Cardiac ventricle fibroblast (primary cell): Measurements from ENCODE around the gene ASAP2. TPM values are rescaled to one million over a fixed set of nuclear protein-coding genes. Genes with fewer than 3 reads are reported as not detected.

Experiments used
- total RNA-seq: library from RNA; depleted of rRNA; stranded (reverse); fragments of >200 nt; gene quantifications from 2 replicates; pipeline ENCODE4 v1.2.3, GENCODE V29; 2015

ASAP2 gene
- 16.5 and 20.6 TPM in 2 replicates for total RNA-seq

DNA sequence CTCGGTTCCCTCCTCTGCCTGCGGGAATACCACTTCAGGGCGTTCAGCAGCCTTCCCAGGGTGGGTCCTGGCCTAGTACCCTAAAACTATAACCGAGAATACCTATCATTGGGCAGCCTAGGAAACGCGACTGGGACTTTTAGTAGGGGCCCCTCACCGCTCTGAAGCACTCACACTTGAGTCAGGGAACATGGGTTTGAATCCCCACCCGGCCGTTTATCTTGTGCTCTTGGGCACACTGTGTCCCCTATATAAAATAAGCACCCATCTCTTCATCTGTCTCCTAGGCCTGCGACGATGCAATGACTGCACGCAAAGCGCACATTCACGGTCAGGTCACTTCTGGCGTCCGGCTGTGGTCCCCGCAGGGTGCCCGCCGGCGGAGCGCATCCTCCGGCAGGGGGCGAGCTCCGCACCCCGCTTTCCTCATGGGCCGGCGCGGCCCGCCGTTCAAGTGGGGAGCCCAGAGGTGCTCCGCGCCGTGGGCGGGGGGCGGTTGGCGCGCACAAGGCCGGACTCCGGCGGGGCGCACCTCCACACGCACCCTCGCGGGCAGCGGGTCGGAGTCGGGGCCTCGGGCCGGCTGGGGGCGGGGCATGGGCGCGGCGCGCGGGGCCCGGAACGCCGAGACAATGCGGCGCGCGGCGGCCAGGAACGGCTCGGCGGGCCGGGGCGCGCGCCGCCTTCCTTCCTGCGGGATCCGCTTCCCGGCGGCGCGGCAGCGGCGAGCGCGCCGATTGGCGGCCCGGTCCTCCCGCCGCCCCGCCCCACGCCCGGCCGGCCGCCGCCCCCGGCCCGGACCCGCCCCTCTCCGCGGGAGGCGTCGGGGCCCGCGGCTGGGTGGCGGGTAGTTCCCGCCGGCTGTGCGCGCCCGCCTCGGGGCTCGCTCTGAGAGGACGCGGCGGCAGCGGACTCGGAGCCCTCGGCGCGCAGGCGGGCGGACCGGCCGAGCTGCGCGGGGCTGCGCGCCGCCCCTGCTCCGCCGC, at the start of gene ASAP2:
Gene ASAP2, plus strand, starts transcription at position 850 of the 986 bp plus-strand sequence. CDS start 293 bp downstream, outside the sequence.

DNA sequence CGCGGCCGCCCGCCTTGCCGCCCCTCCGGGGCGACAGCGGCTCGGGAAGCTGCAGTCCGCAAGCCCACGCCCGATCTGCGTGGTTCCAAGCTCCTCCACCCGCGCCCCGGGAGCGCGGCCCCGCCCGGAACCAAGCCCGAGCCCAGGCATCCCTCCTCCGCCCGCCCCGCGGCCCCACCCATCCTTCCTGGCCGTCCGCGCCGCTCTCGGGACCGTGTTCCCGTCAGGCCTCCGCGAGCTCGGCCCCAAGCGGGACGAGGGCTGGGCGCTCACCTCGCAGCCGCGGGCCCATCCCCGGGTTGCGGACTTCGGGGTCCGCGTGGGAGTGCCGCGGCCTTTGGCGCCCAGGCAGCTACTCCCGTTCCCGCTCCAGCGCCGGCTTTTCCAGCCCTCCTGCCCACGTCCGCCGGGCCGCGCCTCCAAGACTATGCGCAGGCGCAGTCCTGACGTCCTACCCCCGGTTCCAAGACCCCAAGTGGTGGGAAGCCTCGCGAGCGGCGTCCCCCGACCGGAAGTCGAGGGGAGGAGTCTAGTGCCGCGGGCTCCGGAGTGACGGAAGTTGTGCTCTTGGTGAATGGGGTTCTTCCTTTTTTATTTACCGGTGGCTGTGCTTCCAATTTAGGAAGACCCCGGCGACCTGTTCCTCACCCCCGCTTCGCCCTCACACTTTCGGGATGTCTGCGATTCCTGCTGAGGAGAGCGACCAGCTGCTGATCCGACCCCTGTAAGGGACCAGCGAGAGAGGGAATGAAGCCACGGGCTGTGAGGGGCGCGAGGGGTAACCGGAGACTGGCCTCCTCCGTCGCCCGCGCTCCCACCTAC, 216.7 kb downstream of the ASAP2 start, which contains the start of the genes CPSF3 and ITGB1BP1:
Gene CPSF3, plus strand, starts transcription at position 555 of the 822 bp plus-strand sequence. Its CDS starts 120 bp downstream, at position 675.
Gene ITGB1BP1, minus strand, starts transcription at position 429 of the 822 bp plus-strand sequence. CDS start 4,831 bp downstream, outside the sequence.

Other genes with a start within 250 kb of the ASAP2 start
- gene MBOAT2, start 203.1 kb upstream of the ASAP2 start, total RNA-seq, result 4.6 and 8.1 TPM in 2 replicates
- gene ITGB1BP1, start 216.7 kb downstream of the ASAP2 start, total RNA-seq, result 31.9 and 43.3 TPM in 2 replicates
- gene CPSF3, start 216.8 kb downstream of the ASAP2 start, total RNA-seq, result 21.6 and 43.9 TPM in 2 replicates